Kidney (tissue), 14 donors: ENCODE data around the gene MYL5. TPM values are rescaled to one million over a fixed set of nuclear protein-coding genes. Genes with fewer than 3 reads are reported as not detected.

ENCODE experiments used
- DNase-seq, 5 donors: peaks; one replicate each; pipeline ENCODE4 v3.0.0-alpha.2; 2013 to 2020
- FAIRE-seq: peaks from 2 replicates; lab custom pipeline; 2012; peaks lifted over from hg19 to GRCh38; lab: Jason Lieb, UNC
- H3K27ac ChIP-seq, 2 donors: one replicate each; pipeline ENCODE4 v1.7.0; 2013; ENCODE audit warnings: low read depth in 2 of 2, low read length in 2 of 2, inconsistent platforms in 1 of 2
- H3K27me3 ChIP-seq: one replicate; pipeline ENCODE4 v1.7.1; 2013; ENCODE audit warnings: low read length, inconsistent platforms; ENCODE audit not compliant: control insufficient read depth, insufficient read depth
- H3K36me3 ChIP-seq, 3 donors: one replicate each; pipeline versions ENCODE4 v1.7.0 to v1.7.1; 2013; ENCODE audit warnings: low read length in 3 of 3, control low read depth in 1 of 3, inconsistent platforms in 1 of 3; ENCODE audit not compliant: insufficient read depth in 3 of 3, control insufficient read depth in 2 of 3
- H3K4me1 ChIP-seq, 3 donors: one replicate each; pipeline versions ENCODE4 v1.7.0 to v1.7.1; 2013; ENCODE audit warnings: low read length in 3 of 3, inconsistent platforms in 1 of 3, low read depth in 1 of 3; ENCODE audit not compliant: control insufficient read depth in 2 of 3, insufficient read depth in 2 of 3
- H3K4me3 ChIP-seq, 3 donors: one replicate each; pipeline versions ENCODE4 v1.7.0 to v1.8.1; 2013; ENCODE audit warnings: low read length in 3 of 3, control low read depth in 1 of 3, inconsistent platforms in 1 of 3
- H3K9ac ChIP-seq, 3 donors: one replicate each; pipeline versions ENCODE4 v1.7.0 to v1.7.1; 2013; ENCODE audit warnings: low read length in 3 of 3, control low read depth in 1 of 3, inconsistent platforms in 1 of 3
- H3K9me3 ChIP-seq, 3 donors: one replicate each; pipeline versions ENCODE4 v1.7.0 to v1.7.1; 2013; ENCODE audit warnings: low read length in 3 of 3, control low read depth in 1 of 3, inconsistent platforms in 1 of 3; ENCODE audit not compliant: control insufficient read depth in 2 of 3, insufficient read depth in 1 of 3
- intact Hi-C: fragments of 100-400 bp; cut with DNase I; formaldehyde crosslinking; loops from one replicate; pipeline ENCODE4 v1.11.1; 2022
- polyA plus RNA-seq: library from polyadenylated mRNA; stranded (reverse); fragments of 350-450 nt; fragmentation: Illumina TruSeq; extraction: RNeasy Lipid Tissue Mini Kit (QIAGEN cat#74804); gene quantifications from one replicate; pipeline ENCODE4 v1.2.3, GENCODE V29; 2014; ENCODE audit warnings: low read depth, low replicate concordance; ENCODE audit not compliant: insufficient read depth
- total RNA-seq: library from RNA; stranded (reverse); fragmentation: NEBNext Ultra II Directional; extraction: Animal tissue kit (Norgen Biotek cat#: 25700); gene quantifications from one replicate; pipeline ENCODE4 v1.2.1, GENCODE V29; 2021
- TF ChIP-seq, protein P1 (sequence below): IDR thresholded peaks from 3 replicates; pipeline ENCODE4 v1.5.1; 2012; ENCODE audit warnings: mild to moderate bottlenecking, moderate library complexity, borderline replicate concordance; ENCODE audit not compliant: insufficient read depth; ENCODE audit errors: extremely low read depth
- donor health status: control.
- donor health status: control.
- donor health status: control.
- donor health status: control.
- donor health status: control.
- donor health status: DM: yes; HTN: yes; CAD: no.
- donor health status: Normal renal cell carcinoma (clear cell type).

MYL5 gene
- total and polyA plus RNA-seq, 2 donors from 2014 or later = 17.9 to 29.6 TPM

DNA sequence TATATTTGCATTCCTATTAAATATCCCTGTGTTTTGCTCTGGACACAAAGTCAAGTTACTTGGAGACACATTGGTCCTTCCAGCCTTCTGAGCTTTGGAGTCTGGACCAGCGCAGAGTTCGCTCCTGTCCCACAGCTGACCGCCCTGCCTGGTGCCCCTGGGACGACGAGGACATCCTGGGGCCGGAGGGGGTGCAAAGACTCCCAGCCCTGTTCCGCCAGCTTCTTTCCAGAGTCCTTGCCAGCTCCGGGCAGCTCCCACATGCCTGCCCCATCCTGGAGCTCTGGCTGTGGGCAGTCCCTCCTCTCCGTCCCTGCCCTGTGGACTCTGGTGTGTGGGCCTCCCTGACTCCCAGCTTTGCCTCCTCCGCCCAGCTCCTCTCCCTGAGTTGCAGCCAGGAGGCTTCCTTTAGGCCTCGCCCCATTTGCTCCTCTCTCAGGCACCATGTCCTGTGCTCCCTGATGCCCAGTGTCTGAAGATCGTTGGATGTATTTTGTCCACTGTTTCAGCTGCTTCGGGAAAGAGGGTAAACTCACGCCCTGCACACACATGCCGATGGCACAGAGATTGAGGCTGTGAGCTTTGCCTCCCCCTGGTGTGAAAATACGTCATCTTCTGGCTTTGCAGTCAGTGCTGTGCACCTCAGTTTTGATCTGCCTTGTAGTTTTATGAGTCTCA lies 26.4 kb downstream of the MYL5 start:
- no peaks in the 10 kb centered on the region for H3K9me3 ChIP-seq
- H3K4me3 ChIP-seq = no peak overlapping the region
- TF ChIP-seq, protein P1, sequence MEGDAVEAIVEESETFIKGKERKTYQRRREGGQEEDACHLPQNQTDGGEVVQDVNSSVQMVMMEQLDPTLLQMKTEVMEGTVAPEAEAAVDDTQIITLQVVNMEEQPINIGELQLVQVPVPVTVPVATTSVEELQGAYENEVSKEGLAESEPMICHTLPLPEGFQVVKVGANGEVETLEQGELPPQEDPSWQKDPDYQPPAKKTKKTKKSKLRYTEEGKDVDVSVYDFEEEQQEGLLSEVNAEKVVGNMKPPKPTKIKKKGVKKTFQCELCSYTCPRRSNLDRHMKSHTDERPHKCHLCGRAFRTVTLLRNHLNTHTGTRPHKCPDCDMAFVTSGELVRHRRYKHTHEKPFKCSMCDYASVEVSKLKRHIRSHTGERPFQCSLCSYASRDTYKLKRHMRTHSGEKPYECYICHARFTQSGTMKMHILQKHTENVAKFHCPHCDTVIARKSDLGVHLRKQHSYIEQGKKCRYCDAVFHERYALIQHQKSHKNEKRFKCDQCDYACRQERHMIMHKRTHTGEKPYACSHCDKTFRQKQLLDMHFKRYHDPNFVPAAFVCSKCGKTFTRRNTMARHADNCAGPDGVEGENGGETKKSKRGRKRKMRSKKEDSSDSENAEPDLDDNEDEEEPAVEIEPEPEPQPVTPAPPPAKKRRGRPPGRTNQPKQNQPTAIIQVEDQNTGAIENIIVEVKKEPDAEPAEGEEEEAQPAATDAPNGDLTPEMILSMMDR = no peak
- no peak for FAIRE-seq
- H3K27me3 ChIP-seq = no peaks in the 10 kb centered on the region
- H3K27ac ChIP-seq = no peak overlapping the region
- H3K36me3 ChIP-seq = no peaks in the 10 kb centered on the region
- H3K4me1 ChIP-seq = peaks cover 0 to 6% (median 0%) of the 10 kb centered on the region in 3 donors
- H3K9ac ChIP-seq = no peak overlapping the region
- intact Hi-C loops = no loop called here
- peak in 2 of 5 donors; percentile 51 to 58 for DNase-seq

DNA sequence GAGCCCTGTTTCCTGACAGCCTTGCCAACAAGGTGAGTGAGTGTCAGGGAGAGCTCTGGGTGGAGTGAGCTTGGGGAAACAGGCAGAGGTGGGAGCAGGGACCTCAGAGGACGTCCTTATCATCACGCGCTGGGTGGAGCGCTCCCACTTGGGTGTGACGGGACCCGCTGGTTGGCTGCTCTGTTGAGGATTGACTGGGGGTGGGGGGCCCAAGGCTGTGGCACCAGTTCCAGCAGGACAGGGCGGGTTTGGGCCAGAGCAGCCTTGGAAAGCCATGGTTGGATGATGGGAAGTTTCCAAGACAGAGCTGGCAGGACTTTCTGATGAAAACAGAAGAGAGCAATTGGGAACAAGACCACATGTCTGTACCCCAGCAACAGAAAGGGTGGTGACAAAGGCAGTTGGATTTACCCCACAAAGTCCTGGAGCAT lies 28.3 kb downstream of the MYL5 start:
- Histone ChIP-seq H3K27me3 (no peaks in the 10 kb centered on the region), H3K36me3 (no peaks in the 10 kb centered on the region), H3K9ac (no peak overlapping the region), H3K4me3 (no peak overlapping the region), H3K9me3 (no peaks in the 10 kb centered on the region), H3K4me1 (peaks cover 0 to 12% (median 0%) of the 10 kb centered on the region in 3 donors), H3K27ac (no peak overlapping the region)
- DNase-seq = peak in 1 of 5 donors; percentile 40
- no peak for FAIRE-seq
- intact Hi-C loops = no loop called here
- TF ChIP-seq, protein P1 = no peak

DNA sequence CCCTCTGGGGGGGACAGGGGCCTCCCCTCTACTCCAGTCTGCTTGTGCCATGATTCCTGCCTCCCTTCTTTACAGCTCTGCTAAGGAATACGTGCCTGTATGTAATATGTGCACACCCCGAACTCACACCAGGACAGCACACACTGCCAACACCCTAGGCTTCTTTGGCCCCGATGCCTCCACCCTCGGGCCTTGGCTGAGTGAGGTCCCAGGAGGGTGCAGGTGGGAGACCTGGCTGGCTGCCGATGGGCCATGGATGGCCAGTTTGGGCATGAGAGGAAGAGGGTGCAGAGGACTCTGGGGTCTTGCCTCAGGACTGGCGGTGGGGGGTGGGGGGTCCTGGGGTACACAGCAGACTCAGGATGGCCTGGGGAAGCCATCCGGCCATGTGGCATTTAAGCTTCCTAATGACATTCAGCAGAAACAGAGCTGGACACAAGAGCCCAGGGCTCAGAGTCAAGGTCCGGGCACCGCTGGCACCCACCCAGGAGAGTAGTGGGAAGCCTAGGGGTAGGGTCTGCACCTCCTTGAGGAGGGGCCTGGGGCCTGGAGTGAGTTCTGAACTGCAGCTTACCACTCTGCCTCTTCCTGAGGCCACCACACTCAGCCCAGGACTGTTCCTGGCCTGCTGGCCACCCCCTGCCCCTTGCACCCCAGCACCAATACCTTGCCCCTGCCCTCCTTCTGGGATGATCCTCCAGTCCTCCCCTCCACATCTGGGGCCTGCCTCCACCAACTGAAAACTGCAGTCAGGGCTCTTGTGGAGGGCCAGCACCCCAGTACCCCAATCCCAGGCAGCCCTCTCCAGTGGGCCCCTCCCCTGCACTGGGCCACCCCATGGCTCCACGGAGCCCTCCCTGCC lies 29.2 kb downstream of the MYL5 start:
- no peak overlapping the region for H3K4me3 ChIP-seq
- no peaks in the 10 kb centered on the region for H3K27me3 ChIP-seq
- DNase-seq (no peak), FAIRE-seq (no peak)
- intact Hi-C loops = no loop called here
- peaks cover 0 to 18% (median 0%) of the 10 kb centered on the region in 3 donors for H3K4me1 ChIP-seq
- H3K9me3 ChIP-seq = no peaks in the 10 kb centered on the region
- H3K9ac ChIP-seq = no peak overlapping the region
- H3K27ac ChIP-seq = no peak overlapping the region
- H3K36me3 ChIP-seq = no peaks in the 10 kb centered on the region
- TF ChIP-seq, protein P1 = no peak
